ENCODE results near the gene CRADD. TPM values are rescaled to one million over a fixed set of nuclear protein-coding genes. Genes with fewer than 3 reads are reported as not detected.

The CRADD gene
- total RNA-seq, 4 donors from 2014 or later, result 29.3 to 61.7 (median 46.5) TPM

GRCh38 chr12:93734784-93735183, 57.6 kb downstream of the CRADD start:
- no peak overlapping the region for H3K4me3 ChIP-seq
- 100% methylated on average over 2 of the region's 2 CpGs for WGBS
- no peak for DNase-seq (ENCODE audit: low spot score in 2 of 2)
- H3K27me3 ChIP-seq, result no peaks in the 10 kb centered on the region
- no peak for TF ChIP-seq EP300 (IDR thresholded peaks at IDR 0.05)
- no peak for TF ChIP-seq CTCF (IDR thresholded peaks at IDR 0.05)
- no peak for TF ChIP-seq POLR2A (IDR thresholded peaks at IDR 0.05)
- TF ChIP-seq POLR2AphosphoS5 (IDR thresholded peaks at IDR 0.05), result no peak
- H3K36me3 ChIP-seq, result no peaks in the 10 kb centered on the region
- H3K9me3 ChIP-seq, result no peaks in the 10 kb centered on the region
- H3K27ac ChIP-seq, result no peak overlapping the region
- peaks cover 18% of the 10 kb centered on the region for H3K4me1 ChIP-seq

- H3K27me3 ChIP-seq, result no peaks in the 10 kb centered on the region
- no peak for DNase-seq (ENCODE audit: low spot score in 2 of 2)
- H3K27ac ChIP-seq, result no peak overlapping the region
- H3K36me3 ChIP-seq, result no peaks in the 10 kb centered on the region
- H3K4me3 ChIP-seq, result no peak overlapping the region
- no peak for TF ChIP-seq EP300 (IDR thresholded peaks at IDR 0.05)
- no peak for TF ChIP-seq POLR2A (IDR thresholded peaks at IDR 0.05)
- no peak for TF ChIP-seq POLR2AphosphoS5 (IDR thresholded peaks at IDR 0.05)
- no peak for TF ChIP-seq CTCF (IDR thresholded peaks at IDR 0.05)
- H3K9me3 ChIP-seq, result no peaks in the 10 kb centered on the region
- peaks cover 35% of the 10 kb centered on the region for H3K4me1 ChIP-seq
Observed at GRCh38 chr12:93736640-93737178, 59.5 kb downstream of the CRADD start.

GRCh38 chr12:93737457-93738198, 60.5 kb downstream of the CRADD start:
- TF ChIP-seq POLR2A (IDR thresholded peaks at IDR 0.05), result no peak
- no peak for TF ChIP-seq CTCF (IDR thresholded peaks at IDR 0.05)
- no peak for TF ChIP-seq POLR2AphosphoS5 (IDR thresholded peaks at IDR 0.05)
- TF ChIP-seq EP300 (IDR thresholded peaks at IDR 0.05), result no peak
- Histone ChIP-seq H3K27me3 (no peaks in the 10 kb centered on the region), H3K4me1 (peaks cover 39% of the 10 kb centered on the region), H3K9me3 (no peaks in the 10 kb centered on the region), H3K4me3 (no peak overlapping the region), H3K36me3 (no peaks in the 10 kb centered on the region), H3K27ac (peak overlapping the region; percentile 10)
- 49% methylated on average over 5 of the region's 5 CpGs for WGBS
- no peak for DNase-seq (ENCODE audit: low spot score in 2 of 2)

GRCh38 chr12:93738199-93739058, 61.3 kb downstream of the CRADD start:
- no peak overlapping the region for H3K4me3 ChIP-seq
- H3K9me3 ChIP-seq, result no peaks in the 10 kb centered on the region
- H3K4me1 ChIP-seq, result peaks cover 47% of the 10 kb centered on the region
- WGBS, result 75% methylated on average over 6 of the region's 6 CpGs
- no peaks in the 10 kb centered on the region for H3K27me3 ChIP-seq
- peak overlapping the region; percentile 10 for H3K27ac ChIP-seq
- no peak for DNase-seq (ENCODE audit: low spot score in 2 of 2)
- no peak for TF ChIP-seq CTCF (IDR thresholded peaks at IDR 0.05)
- TF ChIP-seq POLR2A (IDR thresholded peaks at IDR 0.05), result no peak
- no peak for TF ChIP-seq POLR2AphosphoS5 (IDR thresholded peaks at IDR 0.05)
- no peak for TF ChIP-seq EP300 (IDR thresholded peaks at IDR 0.05)
- no peaks in the 10 kb centered on the region for H3K36me3 ChIP-seq

- Histone ChIP-seq H3K9me3 (no peaks in the 10 kb centered on the region), H3K4me1 (peaks cover 55% of the 10 kb centered on the region), H3K4me3 (peak overlapping the region; percentile 60), H3K27ac (peak overlapping the region; percentile 41), H3K36me3 (no peaks in the 10 kb centered on the region), H3K27me3 (no peaks in the 10 kb centered on the region)
- WGBS, result 47% methylated on average over 3 of the region's 3 CpGs
- DNase-seq (ENCODE audit: low spot score in 2 of 2), result no peak
- TF ChIP-seq EP300 (IDR thresholded peaks at IDR 0.05) (no peak), CTCF (IDR thresholded peaks at IDR 0.05) (no peak), POLR2AphosphoS5 (IDR thresholded peaks at IDR 0.05) (no peak), POLR2A (IDR thresholded peaks at IDR 0.05) (no peak)
Observed at GRCh38 chr12:93740751-93741150, 63.6 kb downstream of the CRADD start.

All from suprapubic skin (tissue), 4 donors.